ENCODE measurements around the gene SAPCD2.

SAPCD2 gene

GRCh38 chr9:137030538-137031527 is 39.5 kb downstream of the SAPCD2 start:
- no peak for DNase-seq

GRCh38 chr9:137030006-137030405 is 40.4 kb downstream of the SAPCD2 start:
- no peak for DNase-seq

GRCh38 chr9:137029058-137029936 is 41.1 kb downstream of the SAPCD2 start:
- peak; percentile 43 for DNase-seq

- peak; percentile 50 for DNase-seq
Observed at GRCh38 chr9:137028263-137029057, 41.9 kb downstream of the SAPCD2 start.

- no peak for DNase-seq
Observed at GRCh38 chr9:137027369-137028262, 42.7 kb downstream of the SAPCD2 start, which contains the start of gene ABCA2. Gene ABCA2 (minus strand): TSS chr9:137028237. CDS start chr9:137028140, 97 bp downstream.

- DNase-seq: no peak
Observed at GRCh38 chr9:137026828-137027227, 43.5 kb downstream of the SAPCD2 start.

- no peak for DNase-seq
Observed at GRCh38 chr9:137026384-137026783, 44.0 kb downstream of the SAPCD2 start.

- DNase-seq: no peak
Observed at GRCh38 chr9:137025517-137025966, 44.8 kb downstream of the SAPCD2 start.

GRCh38 chr9:137023583-137023991 is 46.8 kb downstream of the SAPCD2 start:
- no peak for DNase-seq

GRCh38 chr9:137023157-137023556 is 47.2 kb downstream of the SAPCD2 start:
- DNase-seq: no peak

GRCh38 chr9:137022662-137023008 is 47.7 kb downstream of the SAPCD2 start:
- DNase-seq: no peak

- peak; percentile 60 for DNase-seq
Observed at GRCh38 chr9:137021979-137022661, 48.2 kb downstream of the SAPCD2 start.

- DNase-seq: no peak
Observed at GRCh38 chr9:137021568-137021978, 48.8 kb downstream of the SAPCD2 start.

GRCh38 chr9:137020771-137021567 is 49.4 kb downstream of the SAPCD2 start:
- no peak for DNase-seq

GRCh38 chr9:137019891-137020683 is 50.3 kb downstream of the SAPCD2 start:
- DNase-seq: no peak

- DNase-seq: no peak
Observed at GRCh38 chr9:137018761-137019559, 51.4 kb downstream of the SAPCD2 start.

GRCh38 chr9:137017791-137018497 is 52.4 kb downstream of the SAPCD2 start:
- no peak for DNase-seq
